Esophagus muscularis mucosa (tissue), 4 donors: Measurements from ENCODE around the gene OGFOD2. TPM values are rescaled to one million over a fixed set of nuclear protein-coding genes. Genes with fewer than 3 reads are reported as not detected.
A peak's percentile ranks its signal among the peaks of the same experiment; 100 is the strongest.

Experiments used
- DNase-seq: peaks from one replicate; pipeline ENCODE4 v3.0.0-alpha.2; 2017; ENCODE audit errors: extremely low spot score
- H3K27ac ChIP-seq, 4 donors: fragments of 200-600 bp; sonication (generic); replicated peaks in 1 of 4; 1 replicate in 3 of 4; 2 replicates in 1 of 4; pipeline ENCODE4 v1.5.1; 2016 to 2019; ENCODE audit warnings: mild to moderate bottlenecking in 1 of 4
- H3K27me3 ChIP-seq, 4 donors: fragments of 200-600 bp; sonication (generic); one replicate each; pipeline versions ENCODE4 v1.5.1 to v1.6.0; 2016 to 2019
- H3K36me3 ChIP-seq, 4 donors: fragments of 200-600 bp; sonication (generic); one replicate each; pipeline ENCODE4 v1.5.1; 2016 to 2019
- H3K4me1 ChIP-seq, 4 donors: fragments of 200-600 bp; sonication (generic); one replicate each; pipeline ENCODE4 v1.5.1; 2016 to 2019
- H3K4me3 ChIP-seq, 4 donors: fragments of 200-600 bp; sonication (generic); 1 replicate in 2 of 4; 2 replicates in 2 of 4; pipeline ENCODE4 v1.5.1; 2016 to 2019; ENCODE audit warnings: mild to moderate bottlenecking in 4 of 4, moderate library complexity in 1 of 4
- H3K9me3 ChIP-seq, 4 donors: fragments of 200-600 bp; sonication (generic); 1 replicate in 3 of 4; 2 replicates in 1 of 4; pipeline ENCODE4 v1.5.1; 2016 to 2019
- CTCF ChIP-seq, 3 experiments: fragments of 200-600 bp in 2 of 3; fragments of 450-650 bp in 1 of 3; sonication (generic) in 2 of 3; IDR thresholded peaks; one replicate each; pipeline ENCODE4 v1.5.1; 2017 to 2019; ENCODE audit warnings: antibody characterized with exemption in 3 of 3, mild to moderate bottlenecking in 2 of 3, moderate library complexity in 1 of 3
- EP300 ChIP-seq: sonication (generic); formaldehyde crosslinking; IDR thresholded peaks from one replicate; pipeline ENCODE4 v1.6.1; 2017; ENCODE audit warnings: antibody characterized with exemption
- POLR2A ChIP-seq: fragments of 450-650 bp; IDR thresholded peaks from one replicate; pipeline ENCODE4 v1.6.1; 2017; ENCODE audit warnings: antibody characterized with exemption, moderate library complexity, mild to moderate bottlenecking, low read depth
- POLR2AphosphoS5 ChIP-seq, 2 donors: sonication (generic); formaldehyde crosslinking; IDR thresholded peaks; one replicate each; pipeline ENCODE4 v1.6.1; 2017; ENCODE audit warnings: antibody characterized with exemption in 2 of 2
- WGBS: methylation state at CpG from one replicate; pipeline ENCODE4 v1.1.5; 2018; 5-methylcytosine and 5-hydroxymethylcytosine counted together
- intact Hi-C: fragments of 100-400 bp; cut with DNase I; formaldehyde crosslinking; loops from one replicate; pipeline ENCODE4 v1.15.1; 2023
- total RNA-seq, 4 donors: library from RNA; depleted of rRNA; stranded (reverse); fragments of >200 nt; gene quantifications; one replicate each; pipeline versions ENCODE4 v1.1.0 to v1.2.1, GENCODE V29; 2016

The OGFOD2 gene
- total RNA-seq, 4 donors from 2014 or later: 5.6 to 15.3 (median 8.6) TPM

GRCh38 chr12:122985338-122986257, 10.6 kb downstream of the OGFOD2 start:
- no peak for DNase-seq
- H3K27me3 ChIP-seq: no peaks in the 10 kb centered on the region
- no peaks in the 10 kb centered on the region for H3K9me3 ChIP-seq
- peaks cover 42 to 51% (median 48%) of the 10 kb centered on the region in 4 donors for H3K4me1 ChIP-seq
- intact Hi-C loops: no loop called here
- H3K4me3 ChIP-seq: no peak overlapping the region
- peaks cover 14 to 73% (median 65%) of the 10 kb centered on the region in 4 donors for H3K36me3 ChIP-seq
- TF ChIP-seq POLR2AphosphoS5 (IDR thresholded peaks at IDR 0.05) (no peak), EP300 (no peak), CTCF (IDR thresholded peaks at IDR 0.05) (no peak), POLR2A (no peak)
- H3K27ac ChIP-seq: peak overlapping the region; percentile 66 to 89 (median 80)
- 80% methylated on average over 20 of the region's 45 CpGs for WGBS

GRCh38 chr12:122986258-122986871, 11.3 kb downstream of the OGFOD2 start:
- Histone ChIP-seq H3K27ac (no peak overlapping the region), H3K36me3 (peaks cover 14 to 80% (median 72%) of the 10 kb centered on the region in 4 donors), H3K4me1 (peaks cover 40 to 46% (median 44%) of the 10 kb centered on the region in 4 donors), H3K27me3 (no peaks in the 10 kb centered on the region), H3K4me3 (no peak overlapping the region), H3K9me3 (no peaks in the 10 kb centered on the region)
- TF ChIP-seq CTCF (IDR thresholded peaks at IDR 0.05) (no peak), POLR2AphosphoS5 (IDR thresholded peaks at IDR 0.05) (no peak), POLR2A (no peak), EP300 (no peak)
- intact Hi-C loops: no loop called here
- no peak for DNase-seq
- 98% methylated on average over 19 of the region's 40 CpGs for WGBS

- intact Hi-C loops: no loop called here
- Histone ChIP-seq H3K27me3 (no peaks in the 10 kb centered on the region), H3K4me3 (no peak overlapping the region), H3K9me3 (no peaks in the 10 kb centered on the region), H3K27ac (no peak overlapping the region), H3K36me3 (peaks cover 14 to 85% (median 76%) of the 10 kb centered on the region in 4 donors), H3K4me1 (peaks cover 30 to 37% (median 35%) of the 10 kb centered on the region in 4 donors)
- TF ChIP-seq POLR2AphosphoS5 (IDR thresholded peaks at IDR 0.05): no peak
- TF ChIP-seq EP300: no peak
- TF ChIP-seq POLR2A: no peak
- TF ChIP-seq CTCF (IDR thresholded peaks at IDR 0.05): no peak
- whole genome bisulfite sequencing: 90% methylated on average over 16 of the region's 39 CpGs
- no peak for DNase-seq
Observed at GRCh38 chr12:122987086-122987951, 12.3 kb downstream of the OGFOD2 start.

GRCh38 chr12:122988036-122988435, 13.0 kb downstream of the OGFOD2 start:
- DNase-seq: no peak
- Histone ChIP-seq H3K4me3 (no peak overlapping the region), H3K9me3 (no peaks in the 10 kb centered on the region), H3K27ac (no peak overlapping the region), H3K36me3 (peaks cover 14 to 86% (median 73%) of the 10 kb centered on the region in 4 donors), H3K27me3 (no peaks in the 10 kb centered on the region), H3K4me1 (peaks cover 23 to 30% (median 27%) of the 10 kb centered on the region in 4 donors)
- TF ChIP-seq POLR2AphosphoS5 (IDR thresholded peaks at IDR 0.05) (no peak), EP300 (no peak), CTCF (IDR thresholded peaks at IDR 0.05) (no peak), POLR2A (no peak)
- 90% methylated on average over 5 of the region's 13 CpGs for WGBS
- intact Hi-C loops: no loop called here
